Measurements from ENCODE around the gene C16orf82.
A peak's percentile ranks its signal among the peaks of the same experiment; 100 is the strongest.
"Not testable (repeated sequence)": the region's sequence is repeated elsewhere in the genome, so short reads cannot be mapped to it uniquely, and the experiment has no call there.

Gene C16orf82

DNA sequence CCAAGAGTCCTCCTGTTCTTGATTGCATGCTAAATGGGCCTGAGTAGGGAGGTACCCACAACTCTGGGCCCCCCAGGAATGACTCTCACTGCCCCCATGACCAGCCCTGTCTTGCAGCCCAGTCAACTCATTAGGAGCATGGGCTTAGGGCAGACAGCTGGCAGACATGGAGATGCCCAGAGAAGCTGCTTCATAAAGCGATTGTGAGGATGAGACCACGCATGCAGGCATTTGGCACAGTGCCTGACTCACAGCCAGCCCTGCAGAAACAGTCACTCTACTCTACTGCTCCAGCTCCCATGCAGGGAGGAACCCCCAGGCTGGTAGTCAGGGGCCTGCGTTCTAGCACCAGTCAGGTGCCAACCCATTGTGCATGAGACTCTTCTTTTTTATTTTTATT lies 8.4 kb upstream of the C16orf82 start:
- no peak for DNase-seq
- TF ChIP-seq GATA1 (IDR thresholded peaks at IDR 0.05; ENCODE audit: low read depth, low read length), result no peak
- no peak for TF ChIP-seq POLR2A (IDR thresholded peaks at IDR 0.05; ENCODE audit: low read length)

DNA sequence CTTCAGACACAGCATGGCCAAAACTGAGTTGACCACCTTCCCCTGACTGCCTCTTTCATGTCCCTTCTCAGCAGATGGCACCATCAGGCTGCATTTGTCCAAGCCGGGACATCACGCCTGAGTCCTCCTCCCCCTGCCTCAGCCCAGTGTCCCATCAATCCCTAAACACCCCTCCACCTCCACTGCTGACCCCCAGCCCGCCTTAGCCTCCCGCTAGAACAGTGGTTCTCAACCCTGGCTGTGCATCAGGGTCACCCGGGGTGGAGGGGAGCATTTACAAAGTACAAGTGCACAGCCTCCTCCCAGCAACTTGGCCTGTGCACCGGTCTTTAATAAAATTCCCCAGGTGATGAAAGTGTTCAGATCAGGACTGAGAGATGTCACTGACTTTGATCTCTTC lies 4.0 kb downstream of the C16orf82 start:
- DNase-seq, result no peak
- TF ChIP-seq GATA1 (IDR thresholded peaks at IDR 0.05; ENCODE audit: low read depth, low read length) (no peak), POLR2A (IDR thresholded peaks at IDR 0.05; ENCODE audit: low read length) (no peak)

DNA sequence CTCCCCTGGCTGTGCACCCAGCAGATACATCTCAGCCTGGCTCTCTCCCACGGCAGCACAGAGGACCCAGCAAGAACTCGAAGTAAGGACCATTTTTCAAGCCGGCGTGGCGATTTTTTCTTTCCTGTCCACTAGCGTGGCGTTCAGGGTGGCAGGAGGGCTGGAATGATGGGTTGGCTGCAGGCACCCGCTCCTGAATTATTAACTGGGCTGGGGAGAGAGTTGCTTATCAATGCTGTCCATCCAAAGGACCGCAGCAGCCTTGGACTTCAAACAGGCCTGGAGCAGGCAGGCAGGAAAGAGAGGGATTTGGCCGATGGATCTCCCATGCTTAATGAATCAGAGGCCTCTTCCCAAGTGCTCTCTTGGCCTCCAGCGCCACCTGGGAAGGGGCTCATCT lies 7.0 kb downstream of the C16orf82 start:
- DNase-seq, result no peak
- no peak for TF ChIP-seq POLR2A (IDR thresholded peaks at IDR 0.05; ENCODE audit: low read length)
- no peak for TF ChIP-seq GATA1 (IDR thresholded peaks at IDR 0.05; ENCODE audit: low read depth, low read length)

DNA sequence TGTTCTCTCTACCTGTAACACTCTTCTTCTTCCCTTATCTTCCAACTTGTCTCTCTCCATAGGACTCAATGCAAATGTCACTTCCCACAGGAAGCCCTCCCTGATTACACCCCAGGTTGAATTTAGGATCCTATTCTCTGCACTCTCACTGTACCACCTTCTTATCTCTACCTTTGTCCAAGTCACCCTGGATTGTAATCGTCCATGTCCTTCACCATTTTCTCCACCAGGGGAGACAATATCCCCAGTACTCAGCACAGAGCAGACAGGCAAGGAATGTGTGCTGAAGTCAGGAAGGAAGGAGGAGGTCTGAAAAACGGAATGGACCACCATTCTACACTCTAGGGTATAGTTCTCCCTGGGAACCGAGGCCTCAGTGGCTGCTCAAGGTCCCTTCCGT lies 14.2 kb downstream of the C16orf82 start:
- peak in 1 of 2 experiments; percentile 4 for DNase-seq
- TF ChIP-seq GATA1 (IDR thresholded peaks at IDR 0.05; ENCODE audit: low read depth, low read length) (no peak), POLR2A (IDR thresholded peaks at IDR 0.05; ENCODE audit: low read length) (no peak)

DNA sequence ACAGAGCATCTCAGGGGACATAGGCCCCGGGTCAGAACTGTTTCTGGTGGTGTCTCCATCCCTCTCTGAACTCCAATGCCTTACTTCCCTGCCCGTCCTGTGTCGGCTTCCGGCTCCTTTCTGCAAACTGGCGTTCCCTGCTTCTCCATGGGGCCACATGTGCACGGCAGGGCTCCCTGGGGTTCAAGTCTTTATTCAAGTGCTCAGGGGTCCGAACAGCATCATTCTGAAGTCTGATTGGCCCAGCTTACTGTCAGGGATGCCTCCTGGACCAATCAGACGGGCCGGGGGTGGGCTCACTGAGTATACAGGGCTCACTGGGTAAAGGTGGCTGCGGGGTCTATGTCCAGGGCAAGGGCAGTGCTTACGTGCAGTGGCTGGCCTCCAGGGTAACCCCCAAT lies 17.1 kb downstream of the C16orf82 start:
- no peak for DNase-seq
- no peak for TF ChIP-seq GATA1 (IDR thresholded peaks at IDR 0.05; ENCODE audit: low read depth, low read length)
- no peak for TF ChIP-seq POLR2A (IDR thresholded peaks at IDR 0.05; ENCODE audit: low read length)

DNA sequence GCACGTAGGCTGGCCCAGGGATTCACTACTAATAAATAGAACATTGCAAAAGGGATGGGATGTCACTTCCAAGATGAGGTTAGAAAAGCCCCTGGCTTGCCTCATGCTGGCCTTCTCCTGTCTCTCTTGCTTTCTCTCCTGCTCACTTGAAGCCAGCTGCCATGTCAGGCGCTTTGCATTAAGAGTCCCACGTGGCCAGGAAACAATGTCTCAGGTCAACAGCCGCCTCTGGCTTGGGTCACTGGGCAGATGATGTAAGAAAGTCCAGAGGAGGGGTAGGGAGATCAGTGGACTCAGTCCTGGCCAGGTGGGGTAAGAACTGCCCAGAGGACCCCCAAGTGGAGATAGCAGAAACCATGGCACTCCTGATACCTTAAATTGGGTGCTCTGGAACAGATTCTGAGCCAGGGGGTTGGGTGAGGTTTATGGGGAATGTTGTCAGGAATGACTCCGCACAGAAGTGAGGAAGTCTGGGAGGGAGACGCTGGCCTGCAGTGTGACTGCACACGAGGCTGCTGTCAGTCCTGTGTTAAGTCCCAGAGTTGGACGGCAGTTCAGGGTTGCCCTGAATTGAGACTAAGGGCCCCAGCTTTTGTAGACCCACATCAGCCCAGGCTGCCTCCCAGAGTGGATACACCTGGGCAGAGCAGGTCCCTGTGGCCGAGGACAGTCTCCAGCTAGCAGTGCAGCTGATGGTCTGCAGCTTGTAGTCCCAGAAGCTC lies 17.7 kb downstream of the C16orf82 start:
- DNase-seq, result no peak
- TF ChIP-seq POLR2A (IDR thresholded peaks at IDR 0.05; ENCODE audit: low read length) (no peak), GATA1 (IDR thresholded peaks at IDR 0.05; ENCODE audit: low read depth, low read length) (no peak)

DNA sequence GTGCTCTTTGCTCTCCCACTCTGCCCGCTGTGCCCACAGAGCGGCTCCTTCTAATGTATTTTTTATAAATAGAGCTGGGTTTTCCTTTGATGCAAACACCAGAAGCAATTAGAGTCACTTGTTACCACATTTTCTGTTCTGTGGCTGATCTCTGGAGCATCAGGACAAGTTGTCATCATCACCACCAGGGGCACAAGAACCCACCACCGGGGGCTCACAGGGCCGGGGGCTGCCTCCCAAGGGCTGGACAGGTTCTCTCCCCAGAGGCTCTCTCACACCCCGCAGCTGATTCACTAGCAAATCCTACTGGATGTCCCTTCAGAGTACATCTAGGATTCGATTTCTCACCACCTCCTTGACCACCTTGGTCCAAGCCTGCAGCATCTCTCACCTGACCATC lies 18.5 kb downstream of the C16orf82 start:
- TF ChIP-seq POLR2A (IDR thresholded peaks at IDR 0.05; ENCODE audit: low read length), result no peak
- TF ChIP-seq GATA1 (IDR thresholded peaks at IDR 0.05; ENCODE audit: low read depth, low read length), result no peak
- DNase-seq, result no peak

DNA sequence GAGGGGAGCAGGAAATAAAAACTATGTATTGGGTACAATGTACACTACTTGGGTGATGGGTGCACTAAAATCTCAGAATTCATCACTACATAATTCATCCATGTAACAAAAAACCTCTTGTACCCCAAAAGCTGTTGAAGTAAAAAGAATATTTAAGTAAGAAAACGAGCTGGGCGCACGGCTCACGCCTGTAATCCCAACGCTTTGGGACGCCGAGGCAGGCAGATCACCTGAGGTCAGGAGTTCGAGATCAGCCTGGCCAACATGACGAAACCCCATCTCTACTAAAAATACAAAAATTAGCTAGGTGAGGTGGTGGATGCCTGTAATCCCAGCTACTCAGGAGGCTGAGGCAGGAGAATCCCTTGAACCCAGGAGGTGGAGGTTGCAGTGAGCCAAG lies 19.3 kb downstream of the C16orf82 start:
- not testable (repeated sequence) for DNase-seq

DNA sequence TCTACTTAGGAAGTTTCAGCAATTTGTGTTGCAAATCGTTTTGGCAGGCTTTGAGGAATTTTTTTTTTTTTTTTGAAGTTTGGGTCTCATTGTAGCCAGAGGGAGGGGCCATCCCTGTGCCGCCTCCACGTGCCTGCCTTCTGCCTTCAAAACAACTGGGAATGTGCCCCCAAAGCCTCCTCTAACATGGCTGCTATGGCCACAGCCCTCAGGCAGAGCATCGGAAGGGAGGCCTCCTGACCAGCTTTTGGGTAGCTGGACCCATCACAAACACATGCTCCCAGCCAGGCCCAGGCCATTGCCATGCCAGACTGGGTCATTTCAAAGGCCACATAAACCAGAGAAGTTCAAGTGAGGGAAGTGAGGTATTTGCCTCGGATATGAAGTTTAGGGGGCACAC lies 21.5 kb downstream of the C16orf82 start:
- no peak for DNase-seq
- TF ChIP-seq POLR2A (IDR thresholded peaks at IDR 0.05; ENCODE audit: low read length) (no peak), GATA1 (IDR thresholded peaks at IDR 0.05; ENCODE audit: low read depth, low read length) (no peak)

DNA sequence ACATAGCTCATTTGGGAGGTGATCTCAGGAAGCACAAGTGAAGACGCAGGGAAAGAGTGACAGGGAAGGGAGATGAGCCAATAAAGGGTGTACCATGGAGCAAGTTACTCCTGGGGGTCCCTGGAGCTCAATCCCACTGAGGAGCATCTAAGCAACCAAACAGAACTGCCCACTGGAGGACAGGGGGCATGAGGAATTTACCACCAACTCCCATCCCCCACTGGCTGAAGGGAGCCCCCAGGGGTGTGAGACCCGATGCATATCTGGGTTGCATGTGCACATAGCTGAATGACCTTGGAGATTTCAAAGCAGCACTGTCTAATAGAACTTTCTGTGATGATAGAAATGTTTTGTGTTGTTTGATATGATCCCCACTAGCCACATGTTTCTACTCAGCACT lies 29.6 kb downstream of the C16orf82 start:
- TF ChIP-seq POLR2A (IDR thresholded peaks at IDR 0.05; ENCODE audit: low read length), result no peak
- TF ChIP-seq GATA1 (IDR thresholded peaks at IDR 0.05; ENCODE audit: low read depth, low read length), result no peak
- DNase-seq, result no peak

DNA sequence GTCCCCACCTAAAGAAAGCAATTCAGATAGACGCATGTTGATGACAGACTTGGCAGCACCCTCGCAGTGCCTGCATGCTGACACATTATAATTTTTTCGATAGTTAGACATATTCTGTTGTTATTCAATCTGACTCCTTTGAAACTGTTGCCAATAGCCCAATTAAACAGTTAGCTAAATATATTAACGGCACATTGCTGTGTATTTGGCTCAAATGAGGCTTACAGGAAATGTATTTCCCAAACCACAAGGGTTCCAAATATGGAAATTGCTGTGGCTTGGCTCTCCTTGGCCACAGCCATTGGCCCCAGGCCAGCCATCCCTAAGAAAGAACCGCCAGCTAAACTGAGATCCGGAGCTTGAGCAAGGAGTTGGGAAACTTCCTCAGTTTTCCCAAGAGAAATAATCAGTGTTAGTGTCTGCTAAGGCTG lies 31.1 kb downstream of the C16orf82 start:
- TF ChIP-seq GATA1 (IDR thresholded peaks at IDR 0.05; ENCODE audit: low read depth, low read length) (no peak), POLR2A (IDR thresholded peaks at IDR 0.05; ENCODE audit: low read length) (no peak)
- DNase-seq, result no peak

DNA sequence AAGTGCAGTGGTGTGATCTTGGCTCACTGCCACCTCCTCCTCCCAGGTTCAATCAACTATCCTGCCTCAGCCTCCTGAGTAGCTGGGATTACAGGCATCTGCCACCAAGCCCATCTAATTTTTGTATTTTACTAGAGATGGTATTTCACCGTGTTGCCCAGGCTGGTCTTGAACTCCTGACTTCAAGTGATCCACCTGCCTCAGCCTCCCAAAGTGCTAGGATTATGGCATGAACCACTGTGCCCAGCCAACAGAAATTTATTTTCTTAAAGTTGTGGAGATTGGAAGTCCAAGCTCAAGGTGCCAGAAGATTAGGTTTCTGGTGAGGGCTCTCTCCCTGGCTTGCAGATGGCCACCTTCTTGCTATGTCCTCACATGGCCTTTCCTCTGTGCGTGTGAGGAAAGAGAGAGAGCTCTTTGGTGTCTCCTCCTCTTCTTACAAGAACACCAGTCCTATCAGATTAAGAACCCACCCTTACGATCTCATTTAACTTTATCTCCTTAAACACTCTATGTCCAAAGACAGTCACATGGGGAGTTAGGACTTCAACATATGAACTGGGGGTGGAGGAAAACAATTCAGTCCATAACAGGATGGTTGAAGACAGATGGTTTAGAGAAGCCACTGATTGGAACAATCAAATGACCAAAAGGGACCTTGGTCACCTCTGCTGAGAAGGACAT lies 31.8 kb downstream of the C16orf82 start:
- no peak for TF ChIP-seq POLR2A (IDR thresholded peaks at IDR 0.05; ENCODE audit: low read length)
- no peak for TF ChIP-seq GATA1 (IDR thresholded peaks at IDR 0.05; ENCODE audit: low read depth, low read length)
- DNase-seq, result peak in 1 of 2 experiments; percentile 39

DNA sequence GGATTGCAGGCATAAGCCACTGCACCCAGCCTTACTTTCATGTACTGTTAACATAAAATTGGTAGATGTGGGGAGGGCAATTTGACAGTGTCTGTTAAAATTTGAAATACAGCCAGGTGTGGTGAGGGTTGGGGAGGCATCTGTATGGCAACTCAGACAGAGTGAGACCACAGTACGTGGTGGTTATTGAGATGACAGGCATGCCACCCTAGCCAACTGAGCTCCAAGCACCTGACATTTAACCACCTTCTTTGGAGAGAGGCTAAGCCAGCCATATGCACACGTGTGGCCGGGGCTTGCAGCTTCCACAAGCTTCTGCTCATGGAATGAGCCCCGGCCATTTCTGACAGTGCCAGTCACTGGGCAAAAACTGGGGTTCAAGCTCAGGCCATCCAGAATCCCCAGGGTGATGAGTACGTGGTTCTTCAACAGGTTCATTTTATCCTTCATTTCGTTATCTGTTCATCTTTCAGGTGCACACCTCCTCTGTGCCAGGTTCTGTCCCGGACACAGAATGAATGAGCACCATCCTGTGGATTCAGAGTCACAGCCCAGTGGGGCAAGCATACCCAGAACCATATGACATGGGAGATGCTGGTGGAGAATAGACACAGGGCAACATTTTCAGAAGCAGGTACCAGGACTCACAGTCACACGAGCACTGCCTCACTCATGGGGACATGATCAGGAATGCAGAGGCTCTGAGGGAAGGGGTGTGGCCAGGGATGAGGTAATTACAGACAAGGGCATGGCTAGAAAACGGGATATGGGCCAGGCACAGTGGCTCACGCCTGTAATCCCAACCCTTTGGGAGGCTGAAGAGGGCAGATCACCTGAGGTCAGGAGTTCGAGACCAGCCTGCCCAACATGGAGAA lies 36.2 kb downstream of the C16orf82 start:
- TF ChIP-seq POLR2A (IDR thresholded peaks at IDR 0.05; ENCODE audit: low read length) (no peak), GATA1 (IDR thresholded peaks at IDR 0.05; ENCODE audit: low read depth, low read length) (no peak)
- no peak for DNase-seq

DNA sequence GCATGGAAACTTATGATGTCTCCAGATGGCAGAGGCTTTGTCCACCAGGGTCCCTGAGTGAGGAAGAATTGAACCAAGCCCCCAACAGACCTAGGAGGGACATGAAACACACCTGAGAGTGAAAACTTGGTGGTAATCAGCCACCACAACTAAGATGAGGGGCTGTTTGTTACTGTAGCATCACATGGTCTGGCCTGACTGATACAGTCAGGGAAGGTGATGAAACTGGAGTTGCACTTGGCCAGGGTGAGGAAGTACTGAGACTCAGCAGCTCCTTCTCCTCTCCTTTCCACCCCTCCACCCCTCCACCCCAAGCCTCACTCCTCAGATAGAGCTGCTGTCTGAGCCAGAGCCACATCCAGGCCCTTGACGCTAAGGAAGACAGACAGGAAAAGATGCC lies 37.2 kb downstream of the C16orf82 start:
- TF ChIP-seq GATA1 (IDR thresholded peaks at IDR 0.05; ENCODE audit: low read depth, low read length) (no peak), POLR2A (IDR thresholded peaks at IDR 0.05; ENCODE audit: low read length) (no peak)
- no peak for DNase-seq
